Endothelial cell of umbilical vein (primary cell): Measurements from ENCODE around the gene MGAT5. TPM values are rescaled to one million over a fixed set of nuclear protein-coding genes. Genes with fewer than 3 reads are reported as not detected.

Experiments
- BruUV-seq: library from RNA; stranded (reverse); fragments of 400-500 nt; replicated peaks from 2 replicates; lab custom pipeline; 2021; lab: Mats Ljungman, UMichigan
- CTCF ChIA-PET: fragments of 300-600, 350-600 bp; sonication (Branson Sonifier 250); formaldehyde crosslinking; loops from one replicate; lab custom pipeline; 2021; ENCODE audit warnings: antibody characterized with exemption, inconsistent platforms; lab: Charles Lee
- POLR2A ChIA-PET: fragments of 300-600, 350-600 bp; sonication (Branson Sonifier 250); formaldehyde crosslinking; loops from one replicate; lab custom pipeline; 2021; ENCODE audit warnings: antibody characterized with exemption, inconsistent platforms; lab: Charles Lee
- DNase-seq: peaks from one replicate; pipeline ENCODE4 v3.0.0-alpha.2; 2011; ENCODE audit warnings: low read depth, low spot score
- FAIRE-seq: peaks from 2 replicates; lab custom pipeline; 2011; peaks lifted over from hg19 to GRCh38; lab: Jason Lieb, UNC
- H2AFZ ChIP-seq: 2 replicates; pipeline ENCODE4 v1.6.0; 2012; ENCODE audit warnings: low read depth, low read length, control low read depth, inconsistent platforms
- H3K27ac ChIP-seq: 2 replicates; pipeline ENCODE4 v1.5.1; 2011; ENCODE audit warnings: low read depth, mild to moderate bottlenecking, control low read depth, low read length, moderate library complexity; ENCODE audit not compliant: insufficient read depth
- H3K27me3 ChIP-seq, 2 experiments: 2 replicates each; pipeline versions ENCODE4 v1.6.0 to v1.6.1; 2011; ENCODE audit warnings: low read length in 2 of 2, mixed read lengths in 1 of 2; ENCODE audit not compliant: control insufficient read depth in 2 of 2, insufficient read depth in 2 of 2
- H3K36me3 ChIP-seq, 2 experiments: 2 replicates in 1 of 2; 3 replicates in 1 of 2; pipeline ENCODE4 v1.5.1; 2011; ENCODE audit warnings: low read length in 2 of 2, mild to moderate bottlenecking in 1 of 2, moderate library complexity in 1 of 2; ENCODE audit not compliant: control insufficient read depth in 2 of 2, insufficient read depth in 2 of 2; ENCODE audit errors: extremely low read depth in 1 of 2
- H3K4me1 ChIP-seq: 3 replicates; pipeline ENCODE4 v1.5.1; 2011; ENCODE audit warnings: mild to moderate bottlenecking, low read length; ENCODE audit not compliant: control insufficient read depth, insufficient read depth; ENCODE audit errors: extremely low read depth
- H3K4me2 ChIP-seq: 2 replicates; pipeline ENCODE4 v1.6.1; 2011; ENCODE audit warnings: low read length, control low read depth, mixed read lengths; ENCODE audit not compliant: insufficient read depth
- H3K4me3 ChIP-seq, 3 experiments: fragments of 200-600 bp in 1 of 3; sonication (generic), shearing (Covaris generic) in 1 of 3; replicated peaks in 1 of 3; 2 replicates each; pipeline ENCODE4 v1.5.1; 2011 to 2016; ENCODE audit warnings: control low read depth in 3 of 3, low read length in 3 of 3, mild to moderate bottlenecking in 2 of 3, inconsistent platforms in 1 of 3, low read depth in 1 of 3, moderate library complexity in 1 of 3; ENCODE audit not compliant: insufficient read depth in 1 of 3
- H3K79me2 ChIP-seq: 2 replicates; pipeline ENCODE4 v1.6.0; 2012; ENCODE audit warnings: low read length, inconsistent platforms; ENCODE audit not compliant: control insufficient read depth, insufficient read depth
- H3K9ac ChIP-seq: replicated peaks from 2 replicates; pipeline ENCODE3; 2011; ENCODE audit warnings: low read length, control low read depth; ENCODE audit not compliant: insufficient read depth; ENCODE audit errors: extremely low read depth
- H3K9me1 ChIP-seq: replicated peaks from 3 replicates; pipeline ENCODE4 v1.6.0; 2011; ENCODE audit warnings: mild to moderate bottlenecking, low read length; ENCODE audit not compliant: control insufficient read depth, insufficient read depth; ENCODE audit errors: extremely low read depth
- H3K9me3 ChIP-seq: replicated peaks from 2 replicates; pipeline ENCODE4 v1.5.1; 2012; ENCODE audit warnings: low read length, inconsistent platforms; ENCODE audit not compliant: control insufficient read depth, insufficient read depth
- H4K20me1 ChIP-seq: replicated peaks from 2 replicates; pipeline ENCODE3; 2011; ENCODE audit warnings: mild to moderate bottlenecking, low read length; ENCODE audit not compliant: control insufficient read depth, insufficient read depth; ENCODE audit errors: extremely low read depth
- EZH2 ChIP-seq: IDR thresholded peaks from 2 replicates; pipeline ENCODE4 v1.6.1; 2012; ENCODE audit warnings: borderline replicate concordance, low read depth, mild to moderate bottlenecking, moderate library complexity, low read length, inconsistent platforms; ENCODE audit not compliant: severe bottlenecking
- FOS ChIP-seq: IDR thresholded peaks from 2 replicates; pipeline ENCODE4 v1.6.1; 2011; ENCODE audit warnings: mild to moderate bottlenecking, low read length, moderate library complexity, borderline replicate concordance; ENCODE audit not compliant: insufficient read depth
- GATA2 ChIP-seq: IDR thresholded peaks from 2 replicates; pipeline ENCODE4 v1.7.0; 2011; ENCODE audit warnings: low read depth, mild to moderate bottlenecking, moderate library complexity, mixed read lengths, low read length; ENCODE audit not compliant: insufficient read length, insufficient read depth
- JUN ChIP-seq: IDR thresholded peaks from 2 replicates; pipeline ENCODE4 v1.6.1; 2011; ENCODE audit warnings: borderline replicate concordance, low read depth; ENCODE audit not compliant: insufficient read length, insufficient read depth
- MAX ChIP-seq: IDR thresholded peaks from 2 replicates; pipeline ENCODE4 v1.6.1; 2011; ENCODE audit not compliant: insufficient read depth, insufficient read length
- MYC ChIP-seq: IDR thresholded peaks from one replicate; pipeline ENCODE4 v1.6.1; 2011; ENCODE audit warnings: mild to moderate bottlenecking, low read depth, low read length
- POLR2A ChIP-seq: IDR thresholded peaks from 2 replicates; pipeline ENCODE4 v1.6.1; 2012; ENCODE audit warnings: low read depth, mild to moderate bottlenecking, control low read depth, low read length
- dilution Hi-C: fragments of 300-500 bp; cut with MboI; formaldehyde crosslinking; loops from one replicate; pipeline ENCODE4 v1.15.0; 2019; ENCODE audit warnings: low sequenced_read_pairs; ENCODE audit not compliant: extremely low pct_ligation_motif_present
- intact Hi-C: fragments of 100-400 bp; cut with micrococcal nuclease; formaldehyde crosslinking; loops from one replicate; pipeline ENCODE4 v1.10.0; 2022
- polyA plus RNA-seq, 4 experiments: library from polyadenylated mRNA; depleted of rRNA in 3 of 4; stranded (reverse) in 3 of 4; unstranded in 1 of 4; fragments of >200 nt; gene quantifications; 2 replicates each; pipeline versions ENCODE4 v1.2.1 to v1.2.3, GENCODE V29; 2011 to 2012; ENCODE audit warnings: missing spikeins in 1 of 4
- total RNA-seq: library from RNA; stranded (reverse); gene quantifications from 2 replicates; pipeline ENCODE4 v1.2.3, GENCODE V29; 2021
- TF ChIP-seq, protein P1 (sequence below), 2 donors: IDR thresholded peaks; 1 replicate in 1 of 2; 2 replicates in 1 of 2; pipeline ENCODE4 v1.5.1; 2011; ENCODE audit warnings: low read length in 2 of 2, mild to moderate bottlenecking in 2 of 2, moderate library complexity in 2 of 2, control low read depth in 1 of 2, inconsistent platforms in 1 of 2, low read depth in 1 of 2; ENCODE audit not compliant: insufficient read depth in 1 of 2; ENCODE audit errors: extremely low read depth in 1 of 2

The MGAT5 gene
- total and polyA plus RNA-seq, 2 donors (not counting 3 experiments of a cell fraction or from before 2014, with no cell fraction given) = 17.7 to 84.1 TPM

DNA sequence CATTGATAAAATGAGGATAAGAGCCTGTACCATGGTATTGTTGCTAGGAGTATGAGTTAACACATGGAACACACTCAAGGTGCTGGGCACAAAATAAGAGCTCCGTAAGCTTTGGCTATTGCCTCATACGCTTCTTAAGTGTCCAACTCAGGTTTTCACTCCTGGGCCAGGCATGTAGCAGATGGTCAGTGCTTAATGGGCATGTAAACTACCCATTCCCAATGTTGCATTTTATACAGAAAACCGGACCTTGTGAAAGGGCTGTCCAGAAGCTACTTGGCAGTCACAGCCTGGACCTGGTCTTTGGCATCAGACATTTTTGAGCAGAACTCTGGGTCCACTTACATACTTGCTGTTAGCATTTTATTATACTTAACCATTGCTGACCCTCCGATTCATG lies 26.9 kb downstream of the MGAT5 start:
- Histone ChIP-seq H3K9me1 (no peaks in the 10 kb centered on the region), H2AFZ (no peak overlapping the region), H3K27ac (no peak overlapping the region), H3K4me1 (peaks cover 5% of the 10 kb centered on the region), H3K4me3 (no peak overlapping the region), H3K36me3 (no peaks in the 10 kb centered on the region), H3K9ac (no peak overlapping the region), H3K9me3 (no peaks in the 10 kb centered on the region), H3K4me2 (no peak overlapping the region), H3K27me3 (no peaks in the 10 kb centered on the region), H3K79me2 (no peaks in the 10 kb centered on the region), H4K20me1 (no peaks in the 10 kb centered on the region)
- TF ChIP-seq MAX = no peak
- no peak for TF ChIP-seq JUN
- no peak for TF ChIP-seq FOS
- TF ChIP-seq, protein P1, sequence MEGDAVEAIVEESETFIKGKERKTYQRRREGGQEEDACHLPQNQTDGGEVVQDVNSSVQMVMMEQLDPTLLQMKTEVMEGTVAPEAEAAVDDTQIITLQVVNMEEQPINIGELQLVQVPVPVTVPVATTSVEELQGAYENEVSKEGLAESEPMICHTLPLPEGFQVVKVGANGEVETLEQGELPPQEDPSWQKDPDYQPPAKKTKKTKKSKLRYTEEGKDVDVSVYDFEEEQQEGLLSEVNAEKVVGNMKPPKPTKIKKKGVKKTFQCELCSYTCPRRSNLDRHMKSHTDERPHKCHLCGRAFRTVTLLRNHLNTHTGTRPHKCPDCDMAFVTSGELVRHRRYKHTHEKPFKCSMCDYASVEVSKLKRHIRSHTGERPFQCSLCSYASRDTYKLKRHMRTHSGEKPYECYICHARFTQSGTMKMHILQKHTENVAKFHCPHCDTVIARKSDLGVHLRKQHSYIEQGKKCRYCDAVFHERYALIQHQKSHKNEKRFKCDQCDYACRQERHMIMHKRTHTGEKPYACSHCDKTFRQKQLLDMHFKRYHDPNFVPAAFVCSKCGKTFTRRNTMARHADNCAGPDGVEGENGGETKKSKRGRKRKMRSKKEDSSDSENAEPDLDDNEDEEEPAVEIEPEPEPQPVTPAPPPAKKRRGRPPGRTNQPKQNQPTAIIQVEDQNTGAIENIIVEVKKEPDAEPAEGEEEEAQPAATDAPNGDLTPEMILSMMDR (IDR thresholded peaks at IDR 0.05; ENCODE audit: extremely low read depth in 1 of 2, insufficient read depth in 1 of 2, low read depth in 1 of 2, low read length in 2 of 2) = no peak
- no peak for TF ChIP-seq GATA2
- TF ChIP-seq MYC = no peak
- TF ChIP-seq POLR2A = no peak
- TF ChIP-seq EZH2 = no peak
- ChIA-PET POLR2A (no interaction called here), CTCF (interaction anchor here (1.7 kb wide), 1 partner anchor 9 kb away, joined by 6 read pairs; no protein-coding TSS in a partner anchor)
- dilution Hi-C loops = no loop called here
- intact Hi-C loops = no loop called here
- BruUV-seq = no TSS peak
- DNase-seq (no peak), FAIRE-seq (no peak)
